ENCODE measurements around the gene NREP.
"Not testable (repeated sequence)": the region's sequence is repeated elsewhere in the genome, so short reads cannot be mapped to it uniquely, and the experiment has no call there.

Gene NREP

GRCh38 chr5:111735583-111736270 is 21.3 kb downstream of the NREP start:
- DNase-seq: no peak

DNA sequence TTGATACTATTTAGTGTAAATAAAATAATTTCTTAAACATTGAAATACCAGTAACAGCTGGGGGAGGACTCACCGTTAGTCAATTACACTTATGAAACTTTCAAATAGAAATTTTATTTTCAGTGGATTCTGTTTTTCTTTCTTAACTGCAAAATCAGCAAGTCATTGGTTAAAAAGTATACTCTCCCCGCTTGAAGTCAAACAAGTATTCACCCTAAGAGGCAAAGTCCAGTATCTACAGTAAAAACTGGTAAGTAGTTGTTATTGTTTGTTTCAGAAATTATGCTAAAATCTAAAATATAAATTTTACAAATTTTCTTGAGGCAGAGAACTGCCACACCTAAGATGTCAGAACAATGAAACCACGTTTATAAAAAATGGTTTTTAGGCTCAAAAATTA is 22.4 kb downstream of the NREP start:
- no peak for DNase-seq

- no peak for DNase-seq
Observed at GRCh38 chr5:111734013-111734412, 23.0 kb downstream of the NREP start.

- DNase-seq: no peak
Observed at GRCh38 chr5:111733571-111733970, 23.4 kb downstream of the NREP start.

- no peak for DNase-seq
Observed at GRCh38 chr5:111731638-111732037, 25.4 kb downstream of the NREP start.

GRCh38 chr5:111730659-111731382 is 26.2 kb downstream of the NREP start:
- DNase-seq: no peak

- DNase-seq: no peak
Observed at GRCh38 chr5:111728941-111729340, 28.1 kb downstream of the NREP start.

DNA sequence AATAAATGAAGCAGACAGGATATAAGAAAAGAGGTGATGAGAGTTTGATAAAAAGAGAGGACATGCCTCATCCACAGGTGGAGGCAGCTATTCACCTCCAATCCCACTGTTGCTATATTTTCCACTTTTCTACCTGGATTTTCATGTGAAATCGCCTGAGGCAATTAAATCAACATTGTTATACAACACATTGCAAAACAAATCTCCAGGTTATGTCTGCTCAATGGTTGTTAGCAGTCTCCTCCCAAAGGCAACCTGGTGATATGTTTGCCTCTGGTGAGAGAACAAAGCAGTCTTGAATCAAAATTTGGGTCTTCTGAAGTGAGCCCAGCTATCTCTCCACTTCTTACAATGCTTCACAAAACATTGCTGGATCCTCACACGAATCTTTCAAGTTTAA is 30.0 kb downstream of the NREP start:
- DNase-seq: no peak

DNA sequence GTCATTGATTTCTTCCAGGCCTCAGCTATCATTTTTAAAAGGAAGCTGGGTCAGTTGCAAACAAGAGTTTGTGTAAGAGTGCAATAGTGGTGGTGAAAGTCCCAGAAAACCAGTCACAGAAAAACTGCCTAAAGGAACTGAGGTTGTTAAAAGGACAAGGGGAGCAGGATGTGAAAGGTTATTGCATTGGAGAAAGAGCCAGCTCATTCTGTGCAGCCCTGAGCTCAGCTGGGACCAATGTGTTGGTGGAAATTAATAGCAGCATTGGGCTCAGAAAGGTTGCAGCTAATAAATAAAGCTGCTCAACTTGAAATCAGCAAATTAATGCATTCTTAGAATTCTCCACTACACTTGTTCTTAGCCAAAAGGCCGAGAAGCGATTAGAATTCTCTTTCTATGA is 34.9 kb downstream of the NREP start:
- DNase-seq: no peak

DNA sequence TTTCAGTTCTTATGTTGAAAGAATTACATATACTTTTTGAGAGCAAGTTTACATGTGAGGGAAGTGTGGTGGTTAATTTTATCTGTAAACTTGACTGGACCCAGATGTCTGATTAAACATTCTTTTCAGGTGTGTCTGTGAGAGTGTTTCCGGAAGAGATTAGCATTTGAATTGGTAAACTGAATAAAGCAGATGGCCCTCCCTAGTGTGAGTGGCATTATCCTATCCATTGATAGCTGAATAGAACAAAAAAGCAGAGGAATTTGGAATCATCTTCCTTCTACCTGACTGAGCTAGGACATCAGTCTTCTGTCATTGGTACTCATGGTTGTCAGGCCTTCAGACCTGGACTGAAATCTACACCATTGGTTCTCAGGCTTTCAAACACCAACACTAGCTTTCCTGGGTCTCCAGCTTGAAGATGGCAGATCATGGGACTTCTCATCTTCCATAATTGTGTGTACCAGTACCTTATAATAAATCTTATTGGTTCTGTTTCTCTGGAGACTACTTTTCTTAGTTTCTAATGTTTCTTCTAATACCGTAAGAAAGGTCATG is 36.6 kb downstream of the NREP start:
- no peak for DNase-seq

DNA sequence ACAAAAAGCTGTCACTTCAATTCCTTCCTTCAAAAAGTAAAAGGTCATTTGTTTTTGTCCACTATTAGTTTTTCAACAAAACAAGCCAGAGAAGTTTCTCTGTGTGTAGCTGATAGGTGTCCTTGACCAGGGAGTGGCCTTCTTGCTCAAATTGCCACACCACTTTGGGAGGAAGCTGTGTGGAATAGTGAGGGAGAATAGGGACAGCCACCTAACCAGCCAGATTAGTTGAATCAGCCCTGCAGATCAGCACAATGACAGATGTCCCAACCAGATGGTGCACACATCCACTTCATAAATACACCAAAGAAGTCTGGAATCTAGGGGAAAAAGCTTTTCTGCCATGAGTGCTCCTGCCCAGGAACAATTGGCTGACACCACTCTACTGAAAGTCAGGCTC is 37.2 kb downstream of the NREP start:
- no peak for DNase-seq

GRCh38 chr5:111716789-111717188 is 40.2 kb downstream of the NREP start:
- DNase-seq: not testable (repeated sequence)

DNA sequence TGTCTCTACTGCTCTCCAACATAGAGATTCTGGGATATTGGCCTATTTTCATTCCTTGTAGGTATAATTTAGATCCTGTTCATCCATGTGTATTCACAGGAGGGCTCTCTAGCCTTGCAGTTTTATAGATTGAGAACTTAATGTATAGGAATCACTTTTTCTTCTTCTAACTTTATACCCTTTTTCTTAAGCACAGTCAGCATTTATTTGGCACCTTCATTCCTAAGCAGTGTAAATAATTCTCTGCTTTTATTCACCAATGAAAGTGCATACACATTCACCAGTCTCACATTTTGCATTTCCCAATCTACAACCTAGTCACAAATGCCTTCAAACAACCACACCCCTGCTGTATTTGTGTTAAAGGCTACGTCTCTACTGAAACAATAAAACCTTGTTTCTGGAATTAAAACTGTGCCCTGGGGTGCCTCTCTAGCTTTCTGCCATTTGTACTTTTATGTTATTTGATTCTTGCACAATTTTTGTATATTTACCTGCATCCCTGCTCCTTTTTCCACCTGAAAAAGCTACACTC is 49.3 kb downstream of the NREP start:
- no peak for DNase-seq

GRCh38 chr5:111706345-111706744 is 50.6 kb downstream of the NREP start:
- no peak for DNase-seq

DNA sequence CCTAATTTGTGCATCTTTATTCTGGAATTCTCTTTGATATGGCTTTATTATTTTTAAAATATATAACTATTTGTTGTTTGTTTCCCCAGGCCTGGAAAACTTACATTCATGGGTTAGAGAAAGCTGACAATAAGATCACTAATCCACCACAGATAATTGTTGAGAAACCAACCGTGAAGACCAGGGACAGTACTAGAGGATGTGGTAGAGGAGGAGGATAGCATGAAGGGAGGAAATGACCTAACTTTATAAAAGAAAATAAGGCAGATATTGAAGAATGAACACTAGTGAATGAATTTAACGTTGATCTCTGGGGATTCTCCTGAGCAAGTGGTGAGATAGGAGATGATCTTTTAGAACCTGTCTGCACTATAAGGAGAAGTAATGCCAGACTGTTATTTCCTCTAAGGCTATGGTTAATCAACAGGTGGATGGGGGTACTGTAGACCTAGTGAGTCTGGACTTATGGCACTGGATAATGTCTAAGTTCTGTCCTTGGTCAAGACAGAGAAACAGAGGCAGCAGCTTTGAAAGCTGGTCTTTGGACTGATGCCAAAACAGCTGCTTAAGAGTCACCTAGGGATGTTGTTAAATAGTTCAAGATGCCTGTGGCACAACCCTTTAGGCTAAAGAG is 52.4 kb downstream of the NREP start:
- no peak for DNase-seq

DNA sequence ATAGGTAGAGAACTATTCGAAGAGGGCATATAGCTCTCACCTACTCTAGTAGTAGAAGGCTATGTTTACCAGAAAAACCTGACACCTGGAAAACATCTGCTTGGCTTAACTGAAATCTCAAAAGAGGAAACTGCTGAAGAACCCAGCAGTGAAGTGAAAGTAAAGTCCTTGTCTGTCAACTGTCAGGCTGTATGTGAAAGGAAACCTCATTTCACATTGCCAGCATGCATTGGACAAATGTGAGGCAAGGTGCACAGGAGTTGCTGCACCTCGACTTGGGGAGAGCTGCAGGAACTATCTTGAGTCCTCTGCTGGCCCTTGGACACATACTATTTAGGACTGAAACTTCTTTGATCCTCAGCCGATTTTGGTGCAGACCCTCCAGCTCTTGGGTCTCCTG is 53.3 kb downstream of the NREP start:
- no peak for DNase-seq

DNA sequence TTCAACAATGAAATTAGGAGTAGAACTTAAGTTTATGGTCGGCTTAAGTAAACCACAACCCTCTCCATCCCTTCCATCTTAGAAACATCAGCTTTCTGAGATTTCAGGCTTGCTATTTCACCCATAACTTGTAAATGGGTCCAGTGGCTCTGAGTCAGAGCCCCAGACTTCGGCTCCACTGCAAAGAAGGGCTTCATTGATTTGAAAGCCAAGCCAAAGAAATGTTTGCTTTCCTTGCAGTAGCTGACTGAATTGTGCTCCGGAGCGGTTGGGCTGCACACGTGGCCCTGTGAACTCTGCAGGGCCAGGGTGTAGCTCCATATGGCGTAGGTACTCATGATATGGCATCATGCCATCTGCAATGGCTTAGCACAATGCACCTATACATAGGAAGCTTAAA is 57.0 kb downstream of the NREP start:
- DNase-seq: no peak

DNA sequence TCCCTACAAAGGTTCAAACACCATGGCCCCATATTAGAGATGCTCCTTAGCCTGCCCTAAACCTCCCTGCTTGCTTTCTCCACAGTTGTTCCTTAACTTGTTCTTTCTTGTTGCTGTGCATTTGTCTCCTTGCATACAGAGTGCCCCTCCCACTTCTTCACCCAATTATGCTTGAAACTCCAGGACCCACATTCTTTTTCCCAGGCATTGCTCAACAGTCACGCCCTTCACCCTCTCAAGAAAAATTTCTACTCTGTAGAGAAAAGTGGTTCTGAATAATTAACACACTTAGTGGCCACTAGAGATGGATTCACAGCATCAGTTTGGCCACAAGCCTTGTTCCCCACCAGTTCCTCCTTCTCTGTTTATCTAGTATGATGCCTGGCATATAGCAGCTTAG is 57.7 kb downstream of the NREP start:
- DNase-seq: no peak

- no peak for DNase-seq
Observed at GRCh38 chr5:111697881-111698757, 58.9 kb downstream of the NREP start.

DNA sequence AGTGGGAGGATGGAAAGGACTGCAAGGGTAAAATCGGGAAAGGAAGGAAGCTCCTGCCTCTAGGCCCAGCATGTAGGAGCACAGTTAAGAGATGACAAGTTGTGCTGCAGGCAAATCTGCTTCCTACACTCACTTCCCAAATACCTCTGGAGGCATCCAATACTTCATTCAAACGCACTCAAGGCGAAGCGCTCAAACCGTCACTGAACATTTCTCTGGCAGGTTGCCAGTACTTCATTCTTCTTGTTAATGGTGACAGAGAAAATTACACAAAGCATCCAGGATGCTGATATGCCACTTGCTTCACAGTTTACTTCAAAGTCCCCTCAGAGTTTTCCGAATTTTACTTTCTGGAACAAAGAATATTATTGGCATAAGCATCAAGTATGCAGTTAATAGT is 59.8 kb downstream of the NREP start:
- no peak for DNase-seq

- DNase-seq: no peak
Observed at GRCh38 chr5:111695991-111696390, 61.0 kb downstream of the NREP start.

- DNase-seq: no peak
Observed at GRCh38 chr5:111694133-111694532, 62.9 kb downstream of the NREP start.

DNA sequence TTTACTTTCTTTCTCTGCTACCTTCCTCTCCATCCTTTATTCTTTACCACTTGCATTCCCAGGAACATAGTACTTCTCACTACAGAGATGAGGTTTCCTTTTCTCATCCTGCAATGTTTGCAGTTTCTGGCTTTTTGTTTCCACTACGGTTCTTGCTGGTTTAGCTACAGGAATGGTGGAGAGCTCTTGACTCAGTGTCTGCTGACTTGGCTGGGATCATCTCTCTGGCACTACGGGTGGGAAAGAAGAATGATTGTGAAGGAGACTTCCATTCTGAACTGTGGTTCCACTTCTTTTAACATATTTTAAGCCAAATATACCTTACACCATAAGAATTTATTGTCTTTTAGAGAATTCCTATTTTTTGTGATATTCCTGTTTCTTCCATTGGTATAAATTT is 65.1 kb downstream of the NREP start:
- no peak for DNase-seq

Data from stimulated activated naive CD4-positive, alpha-beta T cell (primary cell).